GM10248 (cell line): ENCODE measurements around the gene HOATZ.

ENCODE experiments used
- CTCF ChIA-PET: fragments of 300-600 bp; sonication (Branson Sonifier 250); formaldehyde crosslinking; extraction: SDS; loops from one replicate; lab custom pipeline; 2021; ENCODE audit warnings: antibody characterized with exemption; lab: Yijun Ruan, JAX
- POLR2A ChIA-PET: fragments of 350-650 bp; sonication (Branson Sonifier 250); formaldehyde crosslinking; extraction: SDS; loops from one replicate; lab custom pipeline; 2020; ENCODE audit warnings: antibody characterized with exemption; lab: Yijun Ruan, JAX
- DNase-seq: peaks from one replicate; pipeline ENCODE4 v3.0.0; 2012; ENCODE audit errors: extremely low spot score
- CTCF ChIP-seq: IDR thresholded peaks from 2 replicates; pipeline ENCODE4 v1.5.1; 2012; ENCODE audit warnings: mild to moderate bottlenecking, low read depth; ENCODE audit errors: extremely low read depth, missing control alignments, control extremely low read depth

The HOATZ gene

DNA sequence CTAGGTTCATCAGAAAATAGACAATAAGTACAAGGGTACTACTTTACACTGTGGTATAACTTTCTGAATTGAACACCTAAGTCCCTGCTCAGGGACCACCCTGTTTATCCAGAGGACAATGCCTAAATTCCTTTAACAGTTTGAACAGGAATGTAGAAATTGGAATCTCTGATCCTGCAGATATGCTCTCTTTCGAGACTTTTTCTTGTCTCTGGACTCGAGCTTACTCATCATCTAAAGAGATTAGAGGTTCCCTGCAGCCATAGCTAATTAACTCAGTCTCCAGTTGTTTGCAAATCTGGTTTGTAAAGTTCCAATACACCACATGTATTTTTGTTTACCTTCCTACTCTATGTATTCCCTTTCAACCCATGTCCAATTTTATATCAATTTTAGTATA is 1.0 kb downstream of the HOATZ start:
- ChIA-PET CTCF (no interaction called here), POLR2A (no interaction called here)
- DNase-seq: no peak
- no peak for TF ChIP-seq CTCF

GRCh38 chr11:111518668-111519067 is 4.1 kb downstream of the HOATZ start:
- POLR2A ChIA-PET: no interaction called here
- CTCF ChIA-PET: no interaction called here
- no peak for TF ChIP-seq CTCF
- no peak for DNase-seq

GRCh38 chr11:111520560-111520959 is 6.0 kb downstream of the HOATZ start:
- POLR2A ChIA-PET: no interaction called here

DNA sequence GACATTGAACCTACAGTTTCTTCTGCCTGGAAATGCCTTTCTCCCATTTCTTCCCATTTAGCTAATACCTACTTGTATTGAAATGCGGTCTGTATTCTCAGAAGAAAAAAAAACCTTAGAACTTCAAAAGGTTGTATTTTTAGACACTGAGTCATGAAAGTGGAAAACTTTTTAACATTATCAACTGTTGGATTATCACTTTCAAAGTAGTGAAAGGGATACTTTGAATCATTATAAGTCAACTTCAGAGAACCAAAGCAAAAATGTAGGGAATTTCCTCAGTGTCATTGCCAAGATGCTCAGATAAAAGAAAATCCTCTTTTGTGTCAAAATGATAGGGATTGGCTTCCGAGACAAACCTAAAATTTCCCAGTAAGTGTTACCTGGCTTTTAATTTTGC is 6.6 kb downstream of the HOATZ start:
- TF ChIP-seq CTCF: no peak
- ChIA-PET POLR2A (no interaction called here), CTCF (no interaction called here)
- DNase-seq: no peak

More at GRCh38 chr11:111520560-111520959, 6.0 kb downstream of the HOATZ start:
- TF ChIP-seq CTCF: no peak
- CTCF ChIA-PET: interaction anchor here (1.0 kb wide), 1 partner anchor 11 kb away, joined by 3 read pairs; no protein-coding TSS in a partner anchor
- DNase-seq: no peak

GRCh38 chr11:111522426-111522825 is 7.8 kb downstream of the HOATZ start:
- ChIA-PET POLR2A (no interaction called here), CTCF (interaction anchor here (0.8 to 0.9 kb wide), 2 partner anchors 9 to 16 kb away, joined by 3 read pairs; no protein-coding TSS in a partner anchor)
- DNase-seq: no peak
- no peak for TF ChIP-seq CTCF

DNA sequence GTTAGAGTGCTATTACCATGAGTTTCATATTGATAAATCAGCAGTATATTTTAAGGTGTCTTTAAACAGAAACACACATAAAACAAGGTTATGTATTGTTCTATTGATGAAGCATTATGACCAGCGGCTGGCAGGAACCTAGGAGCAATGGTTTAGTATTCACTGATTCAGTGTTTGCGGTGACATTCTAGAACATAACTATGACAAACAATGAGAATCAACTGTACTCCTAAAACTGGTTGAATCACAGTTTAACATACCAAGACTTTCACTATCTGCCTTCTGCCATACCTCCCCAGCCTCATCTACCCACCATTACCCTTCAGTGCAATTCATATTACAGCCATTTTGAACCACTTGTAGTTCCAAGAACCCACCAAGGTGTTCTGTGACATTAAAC is 8.8 kb downstream of the HOATZ start:
- POLR2A ChIA-PET: no interaction called here
- no peak for DNase-seq
- CTCF ChIA-PET: interaction anchor here (0.8 to 1.5 kb wide), 2 partner anchors 8 to 10 kb away, joined by 3 to 4 read pairs; no protein-coding TSS in a partner anchor
- no peak for TF ChIP-seq CTCF
